GM18907 (cell line): Measurements from ENCODE around the gene AQP12A.
"Not testable (repeated sequence)": the region's sequence is repeated elsewhere in the genome, so short reads cannot be mapped to it uniquely, and the experiment has no call there.

Source experiments
- ATAC-seq: cut with Tn5 transposase; IDR thresholded peaks from one replicate; pipeline ENCODE4 v1.9.1; 2021; ENCODE audit warnings: mild to moderate bottlenecking, moderate library complexity; ENCODE audit not compliant: unreplicated experiment

Gene AQP12A, protein sequence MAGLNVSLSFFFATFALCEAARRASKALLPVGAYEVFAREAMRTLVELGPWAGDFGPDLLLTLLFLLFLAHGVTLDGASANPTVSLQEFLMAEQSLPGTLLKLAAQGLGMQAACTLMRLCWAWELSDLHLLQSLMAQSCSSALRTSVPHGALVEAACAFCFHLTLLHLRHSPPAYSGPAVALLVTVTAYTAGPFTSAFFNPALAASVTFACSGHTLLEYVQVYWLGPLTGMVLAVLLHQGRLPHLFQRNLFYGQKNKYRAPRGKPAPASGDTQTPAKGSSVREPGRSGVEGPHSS

DNA sequence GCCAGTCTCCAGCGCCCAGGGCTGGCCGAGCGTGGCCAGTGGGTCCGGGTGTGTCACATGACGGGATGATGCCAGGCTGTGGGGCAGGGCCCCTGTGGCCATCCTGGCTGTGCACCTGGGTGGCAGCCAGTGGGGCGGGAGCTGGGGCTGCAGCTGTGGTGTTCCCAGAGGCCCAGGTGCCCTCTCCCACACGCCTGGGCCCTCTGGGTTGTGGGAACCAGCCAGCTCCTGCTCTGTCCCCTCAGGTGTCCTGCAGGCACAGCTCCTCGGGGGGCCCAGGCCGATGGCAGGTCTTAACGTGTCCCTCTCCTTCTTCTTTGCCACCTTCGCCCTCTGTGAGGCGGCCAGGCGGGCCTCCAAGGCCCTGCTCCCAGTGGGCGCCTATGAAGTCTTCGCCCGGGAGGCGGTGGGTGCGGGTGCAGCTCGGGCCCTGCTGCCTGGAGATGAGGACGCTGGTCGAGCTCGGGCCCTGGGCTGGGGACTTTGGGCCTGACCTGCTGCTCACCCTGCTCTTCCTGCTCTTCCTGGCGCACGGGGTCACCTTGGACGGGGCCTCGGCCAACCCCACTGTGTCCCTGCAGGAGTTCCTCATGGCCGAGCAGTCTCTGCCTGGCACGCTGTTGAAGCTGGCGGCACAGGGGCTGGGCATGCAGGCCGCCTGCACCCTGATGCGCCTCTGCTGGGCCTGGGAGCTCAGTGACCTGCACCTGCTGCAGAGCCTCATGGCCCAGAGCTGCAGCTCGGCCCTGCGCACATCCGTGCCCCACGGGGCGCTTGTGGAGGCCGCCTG is at the start of gene AQP12A:
AQP12A (plus strand) TSS at position 236 of the 790 bp plus-strand sequence; CDS start at position 284, 48 bp downstream.
- not testable (repeated sequence) for ATAC-seq

DNA sequence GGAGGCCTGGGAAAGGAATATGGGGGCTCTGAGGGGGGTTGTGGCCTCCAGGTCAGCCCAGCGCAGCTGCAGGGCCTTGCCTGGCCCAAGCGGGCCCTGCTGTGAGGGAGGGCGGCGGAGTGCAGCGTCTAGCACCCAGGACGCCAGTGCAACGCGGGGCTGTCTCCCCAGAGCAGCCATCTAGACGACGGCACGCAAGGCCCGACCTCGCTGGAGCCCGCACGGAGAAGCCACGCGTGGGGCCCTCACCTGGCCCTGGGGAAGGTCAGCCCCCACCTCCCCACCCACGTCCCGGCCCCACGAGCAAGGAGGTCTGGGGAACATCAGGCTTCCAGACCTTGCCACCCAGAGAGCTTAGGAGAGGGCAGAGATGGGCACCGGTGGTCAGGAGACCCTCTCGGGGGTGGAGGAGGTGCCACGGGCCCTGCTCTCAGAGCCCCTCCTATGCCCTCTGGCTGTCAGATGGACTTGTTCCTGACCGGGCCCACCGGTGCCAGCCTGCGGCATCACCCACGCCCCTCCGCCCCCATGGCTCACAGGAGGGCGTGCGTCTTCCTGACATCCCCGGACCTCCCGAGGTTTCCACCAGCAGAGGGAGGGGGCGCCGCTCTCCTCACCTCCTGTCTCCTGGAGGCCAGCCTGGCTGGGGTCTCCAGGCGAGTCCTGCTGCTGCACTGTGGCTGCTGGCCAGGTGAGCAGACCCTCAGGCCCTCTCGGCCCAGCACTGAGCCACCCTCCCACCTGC is 49.4 kb upstream of the AQP12A start:
- no peak for ATAC-seq

GRCh38 chr2:240642806-240643092 is 48.9 kb upstream of the AQP12A start:
- ATAC-seq = no peak

DNA sequence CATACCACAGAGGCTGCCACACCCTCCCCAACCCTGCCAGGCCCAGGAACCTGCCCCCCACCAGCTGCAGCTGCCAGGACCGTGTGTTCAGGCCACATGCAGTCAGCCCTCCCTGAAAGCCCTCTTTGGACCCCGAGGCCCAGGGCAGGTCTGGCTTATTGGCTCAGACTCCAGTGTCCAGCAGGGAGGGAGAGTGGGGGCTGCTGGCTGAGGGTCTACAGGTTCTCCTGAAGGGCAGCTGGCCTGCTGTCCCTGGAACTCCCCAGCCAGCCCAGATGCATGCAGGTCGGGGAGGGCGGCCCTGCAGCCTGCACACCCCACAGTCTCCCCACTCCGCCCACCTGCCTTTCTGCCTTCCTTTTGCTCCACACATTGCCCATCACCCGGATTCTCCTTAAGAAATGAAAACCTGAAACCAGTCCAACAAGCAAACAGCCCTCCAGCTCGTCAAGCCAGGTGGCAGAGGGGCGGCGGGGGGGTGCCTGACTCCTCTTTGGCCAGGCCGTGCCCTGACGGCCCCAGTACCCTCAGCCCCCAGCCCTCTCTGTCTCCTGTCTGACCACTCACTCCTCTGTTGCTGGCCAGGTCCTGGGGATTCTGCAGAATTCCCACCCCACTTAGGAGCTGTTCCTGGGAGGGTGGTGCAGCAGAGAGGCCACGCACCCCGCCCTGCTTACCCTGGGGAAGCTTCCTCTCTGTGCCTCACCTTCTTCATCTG is 48.4 kb upstream of the AQP12A start:
- no peak for ATAC-seq

DNA sequence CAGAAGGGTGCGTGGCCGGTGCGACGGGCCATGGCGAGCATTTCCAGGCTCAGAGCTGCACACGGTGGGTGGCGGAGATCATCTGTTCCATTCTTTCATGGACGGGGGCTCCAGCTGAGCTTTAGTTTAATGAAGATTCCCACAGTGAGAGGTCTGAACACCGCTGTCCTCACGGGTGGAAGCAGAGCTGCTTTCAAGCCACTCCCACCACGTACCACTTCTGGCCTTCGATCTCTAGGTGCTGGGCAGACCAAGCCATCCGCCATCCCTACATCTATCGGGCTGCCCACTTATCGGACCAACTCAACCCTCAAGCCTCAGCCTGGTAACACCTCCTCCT is 47.9 kb upstream of the AQP12A start:
- ATAC-seq = no peak

DNA sequence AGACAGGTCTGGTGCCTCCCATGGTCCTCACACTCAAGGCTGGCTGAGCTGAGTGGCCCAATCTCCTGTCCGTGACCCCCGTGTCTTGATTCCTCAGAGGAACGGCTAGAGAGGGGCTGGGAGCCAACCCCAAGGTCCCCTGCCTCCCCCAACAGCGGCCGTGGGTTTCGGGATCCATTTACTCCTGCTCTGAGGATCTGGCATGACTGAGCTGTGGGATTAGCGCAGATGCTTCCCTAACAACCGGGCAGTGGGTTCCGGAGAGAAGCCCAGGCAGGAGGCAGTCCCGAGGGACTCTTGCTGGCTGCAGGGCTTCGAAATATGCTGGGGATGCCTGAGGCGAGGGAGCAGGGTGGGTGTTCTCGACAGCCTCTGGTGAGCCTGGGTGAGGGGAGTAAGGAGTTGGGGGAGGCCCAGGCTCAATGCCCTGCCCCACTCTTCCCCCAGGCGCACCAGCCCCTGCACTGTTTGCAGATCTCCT is 47.5 kb upstream of the AQP12A start:
- ATAC-seq = no peak

- no peak for ATAC-seq
Observed at GRCh38 chr2:240644859-240645301, 46.8 kb upstream of the AQP12A start.

- no peak for ATAC-seq
Observed at GRCh38 chr2:240645346-240645745, 46.3 kb upstream of the AQP12A start.

GRCh38 chr2:240645801-240646175 is 45.9 kb upstream of the AQP12A start:
- no peak for ATAC-seq

GRCh38 chr2:240646176-240646899 is 45.3 kb upstream of the AQP12A start:
- no peak for ATAC-seq

DNA sequence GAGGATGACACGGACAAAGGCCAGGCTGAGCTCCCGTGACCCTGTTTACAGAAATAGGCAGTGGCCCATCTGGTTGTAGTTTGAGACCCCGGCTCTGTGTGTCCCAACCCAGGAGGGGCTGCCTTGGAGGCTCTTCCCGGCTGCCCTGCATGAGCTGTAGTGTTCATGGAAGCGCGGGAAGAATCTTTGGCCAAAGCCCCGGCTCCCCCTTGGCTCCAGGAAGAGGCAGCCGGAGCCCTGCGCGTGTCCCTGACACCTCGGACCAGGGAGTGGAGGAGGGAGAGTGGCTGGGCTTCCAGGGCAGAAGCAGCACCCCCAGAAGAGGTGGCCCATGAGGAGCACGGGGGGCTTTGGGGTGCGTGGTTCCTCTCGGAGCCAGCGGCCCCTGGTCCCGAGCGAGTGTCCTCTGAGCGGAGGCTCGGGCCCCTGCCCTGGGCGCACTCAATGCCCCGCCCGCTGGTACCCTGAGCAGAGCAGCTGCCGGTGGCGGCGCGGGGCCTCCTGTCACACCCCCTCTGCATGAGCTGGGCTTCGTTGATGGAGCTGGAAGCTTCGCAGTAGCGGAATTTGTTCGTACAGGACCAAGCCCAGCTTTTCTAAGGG is 44.7 kb upstream of the AQP12A start:
- ATAC-seq = no peak

DNA sequence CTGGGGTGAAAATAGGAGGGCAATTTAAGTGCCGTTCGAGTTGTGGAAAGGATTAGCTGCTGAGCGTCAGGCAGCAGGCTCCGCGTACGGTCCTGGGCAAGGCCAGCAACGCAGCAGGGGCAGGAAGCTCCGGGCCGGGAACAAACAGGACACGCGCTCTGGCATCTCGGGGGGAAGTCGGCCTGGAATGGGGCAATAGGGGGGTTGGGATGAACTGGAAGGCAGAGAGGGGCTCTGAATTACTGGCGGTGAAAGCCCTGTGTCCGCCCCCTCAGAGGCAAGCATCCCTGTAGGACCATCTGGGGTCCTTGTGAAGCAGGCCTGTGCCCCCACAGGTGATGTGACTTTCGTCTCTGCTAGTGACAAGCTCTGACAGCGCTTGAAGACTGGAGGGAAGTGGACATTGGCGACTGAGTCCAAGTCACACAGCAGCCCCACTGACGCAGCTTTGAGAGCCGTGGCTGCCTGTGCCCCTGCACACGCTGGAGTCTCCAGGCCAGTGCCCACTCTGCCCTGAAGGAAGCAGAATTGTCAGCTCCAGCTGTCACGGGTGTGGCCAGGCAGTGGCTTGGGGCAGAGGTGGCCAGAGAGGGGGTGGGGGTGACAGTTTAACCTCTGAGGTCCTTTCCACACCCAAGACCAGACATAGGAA is 44.0 kb upstream of the AQP12A start:
- no peak for ATAC-seq

GRCh38 chr2:240648155-240648649 is 43.5 kb upstream of the AQP12A start:
- no peak for ATAC-seq

DNA sequence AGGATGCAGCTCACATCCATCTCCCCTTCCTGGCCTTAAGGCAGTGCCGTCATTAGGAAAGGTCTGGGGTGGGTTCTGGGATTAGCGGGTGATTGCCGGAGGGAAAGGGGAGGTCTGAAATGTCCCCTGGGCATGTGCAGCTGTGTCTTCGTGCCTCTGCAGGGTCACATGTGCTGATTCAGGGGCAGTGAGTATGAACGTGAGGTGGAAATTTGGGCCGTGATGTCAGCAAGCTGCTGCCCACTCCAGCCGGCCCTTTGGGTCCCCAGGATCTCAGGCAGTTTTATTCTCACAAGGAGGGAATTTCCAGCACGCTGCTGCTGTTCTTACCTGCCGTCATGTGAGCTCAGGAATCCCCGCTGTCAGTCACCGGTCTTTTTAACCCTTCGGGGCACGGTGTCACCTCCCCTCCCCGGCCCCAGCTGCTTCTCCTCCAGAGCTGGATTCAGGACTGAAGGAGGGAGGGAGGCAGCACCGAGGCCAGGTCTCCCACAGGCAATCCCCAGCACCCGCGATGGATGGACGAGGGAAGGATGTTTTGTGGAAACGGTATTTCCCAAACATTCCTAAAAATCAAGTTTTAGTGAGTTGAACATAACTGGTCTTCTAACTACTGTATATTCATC is 42.9 kb upstream of the AQP12A start:
- ATAC-seq = no peak

DNA sequence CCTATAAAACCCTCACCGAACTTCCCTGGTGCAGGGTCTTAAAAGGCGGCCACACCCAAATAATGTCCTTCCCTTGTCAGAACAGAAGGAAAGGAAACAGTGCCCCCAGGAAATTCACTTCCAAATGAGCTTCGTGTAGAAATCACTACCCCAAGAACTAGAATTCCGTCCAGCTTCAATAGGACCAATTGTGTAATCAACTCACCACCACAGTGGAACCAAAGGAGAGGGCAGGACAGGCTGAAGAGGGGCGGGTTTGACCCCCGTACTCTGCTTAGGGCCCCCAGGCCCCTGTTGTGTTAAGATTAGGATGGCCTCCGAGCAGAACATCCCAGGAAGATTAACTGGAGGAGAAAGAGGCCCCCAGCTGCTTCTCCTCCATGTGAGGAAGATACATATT is 42.3 kb upstream of the AQP12A start:
- no peak for ATAC-seq

DNA sequence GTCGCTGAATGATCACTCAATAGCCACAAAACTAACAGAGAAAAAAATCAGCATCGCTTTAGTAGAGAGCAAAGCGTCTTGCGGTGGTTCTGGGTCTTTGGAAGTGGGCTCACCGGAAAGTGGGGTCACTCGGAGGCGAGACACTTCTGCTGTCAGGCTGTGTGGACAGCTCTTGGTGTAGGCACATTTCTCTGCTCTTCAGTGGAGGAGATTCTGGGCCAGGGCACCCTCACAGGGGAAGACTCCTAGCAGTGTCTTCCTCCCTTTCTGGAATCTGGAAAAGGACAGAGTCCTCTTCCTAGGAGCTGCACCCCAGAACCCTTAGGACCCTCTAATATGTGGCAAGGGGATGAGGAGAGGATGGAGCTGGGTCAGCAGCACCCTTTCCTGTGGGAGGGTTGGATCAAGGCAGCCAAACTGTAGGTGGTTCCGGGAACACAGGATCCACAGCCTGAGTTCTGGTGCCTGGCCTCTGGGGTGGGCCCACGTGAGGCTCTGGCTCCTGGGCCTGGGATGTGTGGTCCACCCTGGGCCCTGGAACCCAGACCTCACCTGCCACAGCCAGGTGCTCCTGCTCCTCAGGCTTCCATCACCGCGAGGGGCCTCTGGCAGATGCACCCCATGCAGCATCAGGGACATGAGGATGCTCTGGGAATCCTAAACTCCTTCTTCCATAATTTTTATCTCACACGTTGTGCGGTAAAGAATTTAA is 41.3 kb upstream of the AQP12A start:
- ATAC-seq = no peak

DNA sequence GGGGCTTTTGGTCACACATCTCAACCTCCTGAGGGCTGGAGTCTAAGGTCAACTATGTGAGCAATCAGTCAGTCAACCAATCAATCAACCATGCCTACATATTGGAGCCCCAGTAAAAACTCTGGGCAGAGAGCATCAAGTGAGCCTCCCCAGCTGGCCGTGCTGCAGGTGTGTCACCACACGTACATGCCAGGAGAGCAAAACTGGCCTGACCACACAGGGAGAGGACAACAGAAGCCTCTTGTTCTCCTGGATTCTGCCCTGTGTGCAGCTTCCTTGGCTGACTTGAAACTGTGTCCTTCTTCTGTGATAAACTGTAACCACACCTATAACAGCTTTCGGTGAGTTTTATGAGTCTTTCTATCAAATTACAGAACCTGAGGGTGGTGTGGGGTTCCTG is 40.5 kb upstream of the AQP12A start:
- no peak for ATAC-seq
